Endothelial cell of umbilical vein (primary cell): ENCODE results near the gene PARP1.

Experiments used
- MAX ChIP-seq: IDR thresholded peaks from 2 replicates; pipeline ENCODE4 v1.6.1; 2011; ENCODE audit not compliant: insufficient read depth, insufficient read length
- TF ChIP-seq, protein P1 (sequence below), 2 donors: IDR thresholded peaks; 1 replicate in 1 of 2; 2 replicates in 1 of 2; pipeline ENCODE4 v1.5.1; 2011; ENCODE audit warnings: low read length in 2 of 2, mild to moderate bottlenecking in 2 of 2, moderate library complexity in 2 of 2, control low read depth in 1 of 2, inconsistent platforms in 1 of 2, low read depth in 1 of 2; ENCODE audit not compliant: insufficient read depth in 1 of 2; ENCODE audit errors: extremely low read depth in 1 of 2

DNA sequence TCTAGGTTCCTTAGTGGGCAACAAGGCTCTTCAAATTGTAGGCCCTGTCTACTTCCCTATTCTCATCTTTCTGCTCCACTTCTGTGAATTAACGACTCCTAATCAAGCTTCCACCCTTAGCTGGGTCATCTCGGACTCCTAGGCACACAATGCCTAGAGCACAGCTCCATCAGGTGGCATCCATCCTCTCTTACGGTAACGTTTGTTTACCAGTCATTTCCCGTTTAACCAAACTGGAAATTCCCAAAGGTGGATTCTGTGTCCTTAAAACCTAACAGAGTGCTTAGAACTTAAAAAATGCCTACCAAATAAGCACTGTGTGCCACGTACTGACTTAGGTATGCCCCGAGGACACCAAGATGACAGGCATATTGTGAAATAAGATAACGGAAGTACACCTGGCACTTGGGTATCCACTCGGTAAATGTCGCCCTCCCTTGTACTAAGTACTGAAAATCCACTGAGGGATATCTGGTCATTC is 1.5 kb downstream of the PARP1 start:
- TF ChIP-seq, protein P1, sequence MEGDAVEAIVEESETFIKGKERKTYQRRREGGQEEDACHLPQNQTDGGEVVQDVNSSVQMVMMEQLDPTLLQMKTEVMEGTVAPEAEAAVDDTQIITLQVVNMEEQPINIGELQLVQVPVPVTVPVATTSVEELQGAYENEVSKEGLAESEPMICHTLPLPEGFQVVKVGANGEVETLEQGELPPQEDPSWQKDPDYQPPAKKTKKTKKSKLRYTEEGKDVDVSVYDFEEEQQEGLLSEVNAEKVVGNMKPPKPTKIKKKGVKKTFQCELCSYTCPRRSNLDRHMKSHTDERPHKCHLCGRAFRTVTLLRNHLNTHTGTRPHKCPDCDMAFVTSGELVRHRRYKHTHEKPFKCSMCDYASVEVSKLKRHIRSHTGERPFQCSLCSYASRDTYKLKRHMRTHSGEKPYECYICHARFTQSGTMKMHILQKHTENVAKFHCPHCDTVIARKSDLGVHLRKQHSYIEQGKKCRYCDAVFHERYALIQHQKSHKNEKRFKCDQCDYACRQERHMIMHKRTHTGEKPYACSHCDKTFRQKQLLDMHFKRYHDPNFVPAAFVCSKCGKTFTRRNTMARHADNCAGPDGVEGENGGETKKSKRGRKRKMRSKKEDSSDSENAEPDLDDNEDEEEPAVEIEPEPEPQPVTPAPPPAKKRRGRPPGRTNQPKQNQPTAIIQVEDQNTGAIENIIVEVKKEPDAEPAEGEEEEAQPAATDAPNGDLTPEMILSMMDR (IDR thresholded peaks at IDR 0.05; ENCODE audit: extremely low read depth in 1 of 2, insufficient read depth in 1 of 2, low read depth in 1 of 2, low read length in 2 of 2) = no peak
- no peak for TF ChIP-seq MAX
